ENCODE data around the gene TMIGD3.

DNA sequence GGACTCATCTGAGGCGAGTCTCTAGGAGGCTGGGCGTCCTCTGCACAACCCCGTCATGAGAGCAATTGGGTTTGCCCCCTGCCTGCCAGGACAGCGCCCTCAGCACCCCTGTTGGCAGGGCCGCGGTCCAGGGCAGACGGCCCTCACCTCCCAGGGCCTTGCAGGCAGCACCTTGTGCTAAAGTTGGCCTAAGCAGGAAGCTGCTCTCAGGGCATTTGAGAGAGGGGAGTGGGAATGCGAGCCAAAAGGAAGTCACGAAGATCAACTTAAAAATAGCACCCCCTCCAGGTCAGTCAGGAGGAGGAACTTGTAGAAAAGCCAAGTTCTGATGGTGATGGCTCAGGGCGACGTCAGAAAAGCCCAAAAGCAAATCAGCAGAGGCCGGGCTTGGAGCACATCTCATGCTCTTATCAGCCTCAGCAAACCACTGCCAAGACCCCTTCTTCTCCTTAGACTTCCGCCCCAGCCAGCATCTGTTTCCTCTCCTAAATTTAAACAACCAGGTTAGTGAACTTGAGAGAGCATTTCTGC lies 12.6 kb upstream of the TMIGD3 start:
- TF ChIP-seq, protein P1, sequence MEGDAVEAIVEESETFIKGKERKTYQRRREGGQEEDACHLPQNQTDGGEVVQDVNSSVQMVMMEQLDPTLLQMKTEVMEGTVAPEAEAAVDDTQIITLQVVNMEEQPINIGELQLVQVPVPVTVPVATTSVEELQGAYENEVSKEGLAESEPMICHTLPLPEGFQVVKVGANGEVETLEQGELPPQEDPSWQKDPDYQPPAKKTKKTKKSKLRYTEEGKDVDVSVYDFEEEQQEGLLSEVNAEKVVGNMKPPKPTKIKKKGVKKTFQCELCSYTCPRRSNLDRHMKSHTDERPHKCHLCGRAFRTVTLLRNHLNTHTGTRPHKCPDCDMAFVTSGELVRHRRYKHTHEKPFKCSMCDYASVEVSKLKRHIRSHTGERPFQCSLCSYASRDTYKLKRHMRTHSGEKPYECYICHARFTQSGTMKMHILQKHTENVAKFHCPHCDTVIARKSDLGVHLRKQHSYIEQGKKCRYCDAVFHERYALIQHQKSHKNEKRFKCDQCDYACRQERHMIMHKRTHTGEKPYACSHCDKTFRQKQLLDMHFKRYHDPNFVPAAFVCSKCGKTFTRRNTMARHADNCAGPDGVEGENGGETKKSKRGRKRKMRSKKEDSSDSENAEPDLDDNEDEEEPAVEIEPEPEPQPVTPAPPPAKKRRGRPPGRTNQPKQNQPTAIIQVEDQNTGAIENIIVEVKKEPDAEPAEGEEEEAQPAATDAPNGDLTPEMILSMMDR (IDR thresholded peaks at IDR 0.05), result no peak
- TF ChIP-seq EP300 (IDR thresholded peaks at IDR 0.05), result no peak

Data from sigmoid colon (tissue), 4 donors.